Measurements from ENCODE around the gene SHKBP1.

Gene SHKBP1

DNA sequence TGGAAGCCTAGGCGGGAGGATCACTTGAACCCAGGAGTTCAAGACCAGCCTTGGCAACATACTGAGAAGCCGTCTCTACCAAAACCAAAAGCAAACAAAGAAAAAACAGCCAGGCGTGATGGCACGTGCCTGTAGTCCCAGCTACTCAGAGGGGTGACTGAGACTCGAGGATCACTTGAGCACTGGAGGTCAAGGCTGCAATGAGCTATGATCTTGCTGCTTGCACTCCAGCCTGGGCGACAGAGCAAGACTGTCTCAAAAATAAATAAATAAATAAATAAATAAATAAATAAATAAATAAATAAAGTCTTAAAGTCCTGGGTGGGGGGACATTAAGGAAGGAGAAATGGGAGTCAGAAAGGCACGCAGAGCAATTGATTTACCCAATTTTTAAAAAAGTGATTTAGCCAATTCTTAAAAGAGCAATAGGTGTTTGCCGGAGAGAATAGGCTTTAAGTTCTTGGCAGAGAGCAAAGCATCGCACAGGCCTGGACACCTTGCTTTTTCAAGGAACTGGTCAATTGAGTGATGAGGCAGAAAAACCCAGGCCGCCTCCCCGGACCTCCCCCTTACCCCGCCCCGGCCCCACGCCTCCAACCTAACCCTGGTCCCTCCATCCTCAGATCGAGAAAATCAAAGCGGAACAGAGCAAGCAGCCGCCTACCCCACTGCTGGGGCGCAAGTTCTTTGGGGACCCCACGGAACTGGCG is 9.5 kb upstream of the SHKBP1 start:
- DNase-seq (ENCODE audit: insufficient read length, low spot score) (no peak), FAIRE-seq (no peak)
- no peak for TF ChIP-seq POLR2A (IDR thresholded peaks at IDR 0.05; ENCODE audit: low read depth, low read length)

DNA sequence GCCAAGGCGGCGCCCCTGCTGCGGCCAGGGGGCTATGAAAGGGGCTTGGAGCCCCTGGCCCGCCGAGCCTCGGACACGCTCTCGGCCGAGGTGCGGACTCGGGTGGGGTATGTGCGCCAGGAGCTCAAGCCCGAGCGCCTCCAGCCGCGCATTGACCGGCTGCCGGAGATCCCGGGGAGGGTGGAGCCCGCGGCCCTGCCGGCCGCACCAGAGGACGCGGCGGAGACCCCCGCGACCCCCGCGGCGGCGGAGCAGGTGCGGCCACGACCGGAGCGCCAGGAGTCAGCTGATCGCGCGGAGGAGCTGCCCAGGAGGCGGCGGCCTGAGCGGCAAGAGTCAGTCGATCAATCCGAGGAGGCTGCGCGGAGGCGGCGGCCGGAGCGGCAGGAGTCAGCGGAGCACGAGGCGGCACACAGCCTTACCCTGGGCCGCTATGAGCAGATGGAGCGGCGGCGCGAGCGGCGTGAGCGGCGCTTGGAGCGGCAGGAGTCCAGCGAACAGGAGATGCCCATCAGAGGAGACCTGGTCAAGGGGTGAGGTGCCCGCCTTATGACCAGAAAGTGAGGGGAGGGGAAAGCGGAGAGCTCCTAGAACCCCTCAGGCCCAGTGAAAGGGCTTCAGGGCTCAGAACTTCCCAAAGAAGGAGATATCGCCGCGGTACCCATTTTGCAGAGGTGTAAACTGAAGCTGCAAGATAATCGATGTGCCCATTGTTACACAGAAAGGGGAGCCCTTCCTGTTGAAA is 8.8 kb upstream of the SHKBP1 start:
- no peak for FAIRE-seq
- TF ChIP-seq POLR2A (IDR thresholded peaks at IDR 0.05; ENCODE audit: low read depth, low read length) = no peak
- no peak for DNase-seq (ENCODE audit: insufficient read length, low spot score)

DNA sequence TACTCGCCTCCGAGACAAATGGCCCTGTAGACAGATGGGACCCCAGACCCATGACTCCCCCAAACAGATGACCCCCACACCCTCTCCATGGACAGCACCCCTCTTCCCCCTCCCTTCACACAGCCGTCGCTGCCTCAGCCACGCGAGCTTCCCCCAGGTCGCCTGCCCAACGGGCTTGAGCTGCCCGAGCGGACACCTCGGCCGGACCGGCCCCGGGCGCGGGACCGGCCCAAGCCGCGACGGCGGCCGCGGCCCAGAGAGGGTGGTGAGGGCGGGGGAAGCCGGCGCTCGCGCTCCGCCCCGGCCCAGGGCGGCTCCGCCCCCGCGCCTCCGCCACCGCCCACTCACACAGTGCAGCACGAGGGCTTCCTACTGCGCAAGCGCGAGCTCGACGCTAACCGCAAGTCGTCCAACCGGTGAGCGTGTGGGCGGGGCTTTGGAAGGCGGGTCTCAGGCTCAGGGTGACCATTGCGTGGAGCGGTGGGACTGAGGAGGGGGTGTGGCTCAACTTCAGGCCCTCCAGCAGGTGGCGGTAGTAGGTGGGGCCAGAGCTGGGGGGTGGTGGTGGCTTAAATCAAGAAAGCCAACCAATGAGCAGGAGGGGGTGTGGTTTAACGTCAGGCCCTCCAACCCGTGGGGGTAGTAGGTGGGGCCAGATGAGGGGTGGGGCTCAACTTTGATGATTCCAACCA is 6.2 kb upstream of the SHKBP1 start:
- TF ChIP-seq POLR2A (IDR thresholded peaks at IDR 0.05; ENCODE audit: low read depth, low read length) = peak; percentile 85
- DNase-seq (ENCODE audit: insufficient read length, low spot score) (peak; percentile 100), FAIRE-seq (peak; percentile 88)

DNA sequence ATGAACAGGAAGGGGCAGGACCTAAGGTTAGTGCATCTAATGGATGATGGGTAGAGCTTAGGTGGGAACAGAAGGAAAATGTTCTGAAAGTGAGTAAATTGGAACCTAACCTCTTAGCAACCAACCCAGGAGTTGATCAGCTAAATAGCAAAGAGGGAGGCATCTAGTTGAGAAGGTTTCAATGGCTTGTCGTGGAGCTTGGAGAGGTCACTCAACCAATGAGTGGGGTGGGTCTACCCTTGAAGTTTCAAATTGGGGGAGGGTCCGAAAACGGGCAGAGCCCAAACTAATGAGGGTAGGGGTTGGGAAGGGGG is 5.7 kb upstream of the SHKBP1 start:
- DNase-seq (ENCODE audit: insufficient read length, low spot score) = no peak
- TF ChIP-seq POLR2A (IDR thresholded peaks at IDR 0.05; ENCODE audit: low read depth, low read length) = no peak
- FAIRE-seq = no peak

DNA sequence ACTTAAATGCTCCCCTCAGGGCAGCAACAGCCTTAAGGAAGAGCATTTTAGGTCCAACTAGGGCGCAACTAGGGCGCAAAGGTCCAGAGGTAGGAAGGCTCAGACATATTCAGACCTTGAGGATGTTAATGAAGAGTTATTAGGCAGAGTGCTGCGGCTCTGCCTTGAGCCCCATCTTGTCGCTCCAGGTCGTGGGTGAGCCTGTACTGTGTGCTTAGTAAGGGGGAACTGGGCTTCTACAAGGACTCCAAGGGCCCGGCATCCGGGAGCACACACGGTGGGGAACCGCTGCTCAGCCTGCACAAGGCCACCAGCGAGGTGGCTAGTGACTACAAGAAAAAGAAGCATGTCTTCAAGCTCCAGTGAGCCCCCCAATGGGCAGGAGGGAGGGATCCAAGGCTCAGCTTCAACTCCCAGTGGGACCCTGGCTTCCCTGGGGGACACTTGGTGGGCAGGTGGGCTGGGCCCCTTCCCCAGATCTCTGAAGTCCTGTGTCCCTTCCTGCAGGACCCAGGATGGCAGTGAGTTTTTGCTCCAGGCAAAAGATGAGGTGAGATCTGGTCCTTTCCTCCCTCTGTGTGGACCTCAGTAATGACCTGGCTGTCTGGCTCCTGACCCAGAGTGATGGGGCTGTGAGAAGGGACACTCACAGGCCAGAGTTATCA is 4.7 kb upstream of the SHKBP1 start:
- DNase-seq (ENCODE audit: insufficient read length, low spot score) (no peak), FAIRE-seq (no peak)
- TF ChIP-seq POLR2A (IDR thresholded peaks at IDR 0.05; ENCODE audit: low read depth, low read length) = no peak

DNA sequence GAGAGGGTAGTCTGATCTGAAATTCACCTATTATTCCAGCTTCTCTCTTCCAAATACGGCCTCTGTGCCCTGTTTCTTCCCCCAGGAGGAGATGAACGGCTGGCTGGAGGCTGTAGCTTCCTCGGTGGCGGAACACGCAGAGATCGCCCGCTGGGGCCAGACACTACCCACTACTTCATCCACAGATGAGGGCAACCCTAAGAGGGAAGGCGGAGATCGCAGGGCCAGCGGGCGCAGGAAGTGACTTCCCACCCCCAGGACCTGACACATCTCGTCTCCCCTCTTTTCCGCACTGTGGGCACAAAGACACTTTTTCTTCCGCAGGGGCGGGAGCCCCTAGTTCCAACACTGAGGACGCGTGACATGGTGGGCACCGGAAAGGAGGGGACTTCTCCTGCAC is 1.3 kb upstream of the SHKBP1 start:
- DNase-seq (ENCODE audit: insufficient read length, low spot score) = no peak
- no peak for FAIRE-seq
- no peak for TF ChIP-seq POLR2A (IDR thresholded peaks at IDR 0.05; ENCODE audit: low read depth, low read length)

DNA sequence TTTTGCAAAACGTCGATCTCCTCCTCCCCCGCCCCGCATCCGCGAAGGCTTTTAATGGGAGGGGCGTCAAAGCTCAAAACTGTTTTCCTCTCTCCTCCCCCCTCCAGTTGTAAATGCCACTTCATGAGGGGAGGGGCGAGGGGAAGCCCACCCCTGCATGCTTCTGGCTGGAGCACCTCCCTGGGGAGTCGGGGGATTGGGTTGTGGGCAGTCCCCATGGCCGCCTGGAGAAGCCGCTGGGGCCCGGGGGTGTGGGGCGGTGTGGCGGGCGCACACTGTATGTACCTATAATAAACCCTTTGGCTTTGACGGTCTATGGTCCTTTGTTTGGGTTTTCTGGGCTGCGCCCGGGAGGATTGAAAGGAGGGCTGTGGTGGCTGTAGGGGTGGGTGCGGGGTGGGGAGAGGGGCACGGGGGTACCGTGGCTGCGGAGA is 505 bp upstream of the SHKBP1 start:
- FAIRE-seq (no peak), DNase-seq (ENCODE audit: insufficient read length, low spot score) (no peak)
- no peak for TF ChIP-seq POLR2A (IDR thresholded peaks at IDR 0.05; ENCODE audit: low read depth, low read length)

DNA sequence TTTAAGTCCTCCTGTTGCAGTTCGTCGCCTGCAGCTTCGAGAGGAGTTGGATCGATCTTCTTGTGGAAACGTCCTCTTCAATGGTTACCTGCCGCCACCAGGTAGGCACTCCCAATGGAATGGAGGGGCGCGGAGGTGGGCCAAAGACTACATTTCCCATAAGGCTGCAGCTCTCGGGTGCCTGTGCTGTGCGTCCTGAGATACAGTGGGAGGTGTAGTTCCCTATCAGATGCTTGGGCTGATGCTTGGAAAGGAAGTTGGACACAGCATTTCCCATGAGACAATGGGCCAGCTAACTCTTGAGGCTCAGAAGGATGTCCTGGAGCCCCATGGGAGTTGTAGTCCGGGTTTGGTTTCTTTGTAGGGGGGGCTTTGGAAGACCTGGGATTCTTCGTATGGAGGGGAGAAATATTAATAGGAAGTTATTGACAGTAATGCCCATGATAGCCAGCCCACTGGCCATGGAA is 1.8 kb downstream of the SHKBP1 start:
- FAIRE-seq (no peak), DNase-seq (ENCODE audit: insufficient read length, low spot score) (no peak)
- no peak for TF ChIP-seq POLR2A (IDR thresholded peaks at IDR 0.05; ENCODE audit: low read depth, low read length)

DNA sequence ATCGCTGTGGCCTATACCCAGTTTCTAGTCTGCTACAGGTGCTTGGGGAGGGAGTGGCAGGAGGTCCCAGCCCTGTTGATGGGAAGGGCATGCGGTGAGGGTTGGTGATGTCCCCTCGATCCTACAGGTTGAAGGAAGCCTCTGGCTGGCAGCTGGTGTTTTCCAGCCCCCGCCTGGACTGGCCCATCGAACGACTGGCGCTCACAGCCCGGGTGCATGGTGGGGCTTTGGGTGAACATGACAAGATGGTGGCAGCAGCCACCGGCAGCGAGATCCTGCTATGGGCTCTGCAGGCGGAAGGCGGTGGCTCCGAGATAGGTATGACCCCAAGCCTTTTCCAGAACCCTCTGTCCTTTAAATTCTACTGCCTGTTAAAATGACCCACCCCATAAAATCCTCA is 3.9 kb downstream of the SHKBP1 start:
- FAIRE-seq = no peak

DNA sequence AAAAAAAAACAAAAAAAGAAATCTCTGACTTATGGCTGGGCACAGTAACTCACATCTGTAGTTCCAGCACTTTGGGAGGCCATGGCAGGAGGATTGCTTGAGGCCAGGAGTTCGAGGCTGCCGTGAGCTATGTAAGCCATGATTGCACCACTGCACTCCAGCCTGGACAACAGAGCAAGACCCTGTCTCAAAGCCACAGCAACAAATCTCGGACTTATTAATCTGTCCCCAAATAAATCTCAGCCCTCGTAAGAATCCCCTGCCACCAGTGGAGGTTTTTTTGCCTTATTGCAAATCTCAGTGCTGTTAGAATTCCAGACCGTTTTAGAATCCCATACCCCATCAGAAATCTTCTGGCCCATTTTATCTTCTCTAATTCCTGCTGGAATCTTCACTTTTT is 4.9 kb downstream of the SHKBP1 start:
- FAIRE-seq (no peak), DNase-seq (ENCODE audit: insufficient read length, low spot score) (no peak)
- TF ChIP-seq POLR2A (IDR thresholded peaks at IDR 0.05; ENCODE audit: low read depth, low read length) = no peak

More for the DNA sequence above, 3.9 kb downstream of the SHKBP1 start:
- no peak for TF ChIP-seq POLR2A (IDR thresholded peaks at IDR 0.05; ENCODE audit: low read depth, low read length)
- DNase-seq (ENCODE audit: insufficient read length, low spot score) = no peak

DNA sequence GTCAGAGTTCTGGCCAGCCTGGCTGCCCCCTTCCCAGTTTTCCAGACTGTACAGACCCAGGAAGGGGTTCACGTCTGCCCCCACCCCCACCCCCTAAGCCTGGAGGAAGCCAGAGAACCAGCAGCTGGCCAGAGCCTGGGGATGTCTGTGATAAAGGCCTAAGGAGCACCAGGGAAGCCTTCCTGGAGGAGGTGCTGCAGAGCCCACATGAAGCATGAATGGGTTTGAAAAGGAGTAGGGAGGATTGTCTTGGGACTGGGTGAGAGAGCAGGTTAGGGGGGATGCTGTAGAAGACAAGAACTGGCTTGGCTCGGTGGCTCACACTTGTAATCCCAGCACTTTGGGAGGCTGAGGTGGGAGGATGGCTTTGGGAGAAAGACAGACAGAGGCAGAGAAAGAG is 5.8 kb downstream of the SHKBP1 start:
- DNase-seq (ENCODE audit: insufficient read length, low spot score) = no peak
- TF ChIP-seq POLR2A (IDR thresholded peaks at IDR 0.05; ENCODE audit: low read depth, low read length) = no peak
- FAIRE-seq = no peak

DNA sequence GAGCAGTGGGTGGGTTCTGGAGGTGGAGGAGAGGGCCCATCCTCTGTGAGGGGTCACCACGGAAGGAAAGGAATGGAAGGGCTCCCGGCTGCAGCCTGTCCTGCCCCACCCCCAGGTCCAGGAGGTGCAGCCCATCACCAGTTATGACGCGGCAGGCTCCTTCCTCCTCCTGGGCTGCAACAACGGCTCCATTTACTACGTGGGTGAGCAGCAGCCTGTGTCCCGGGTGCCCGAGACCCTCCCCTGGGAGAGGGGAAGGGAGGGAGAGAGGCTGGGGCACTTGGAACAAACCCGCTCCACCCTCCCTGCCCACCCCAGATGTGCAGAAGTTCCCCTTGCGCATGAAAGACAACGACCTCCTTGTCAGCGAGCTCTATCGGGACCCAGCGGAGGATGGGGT is 6.6 kb downstream of the SHKBP1 start:
- no peak for DNase-seq (ENCODE audit: insufficient read length, low spot score)
- TF ChIP-seq POLR2A (IDR thresholded peaks at IDR 0.05; ENCODE audit: low read depth, low read length) = no peak
- no peak for FAIRE-seq

DNA sequence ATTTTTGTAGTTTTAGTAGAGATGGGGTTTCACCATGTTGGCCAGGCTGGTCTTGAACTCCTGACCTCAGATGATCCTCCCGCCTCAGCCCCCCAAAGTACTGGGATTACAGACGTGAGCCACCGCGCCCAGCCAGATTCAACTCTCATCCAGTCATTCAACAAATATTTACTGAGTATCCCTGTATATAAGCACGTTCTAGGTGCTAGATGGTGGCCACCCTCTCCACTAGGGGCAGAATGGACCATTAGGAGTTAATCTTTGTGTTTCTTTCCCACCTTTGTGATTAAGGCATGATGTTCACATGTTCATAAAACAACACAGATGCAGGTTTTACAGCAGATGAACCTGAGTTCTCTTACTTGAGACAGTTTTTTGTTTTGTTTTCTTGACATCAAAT is 7.3 kb downstream of the SHKBP1 start:
- no peak for TF ChIP-seq POLR2A (IDR thresholded peaks at IDR 0.05; ENCODE audit: low read depth, low read length)
- no peak for FAIRE-seq

More for the DNA sequence above, 7.3 kb downstream of the SHKBP1 start:
- no peak for DNase-seq (ENCODE audit: insufficient read length, low spot score)

All from H54 (cell line).